EH (cell line): ENCODE results near the gene ZCCHC24.

Source experiments
- DNase-seq: peaks from one replicate; pipeline ENCODE4 v3.0.0-alpha.2; 2015; ENCODE audit warnings: low read depth

The ZCCHC24 gene

GRCh38 chr10:79445161-79445976 lies at the start of gene ZCCHC24:
Gene ZCCHC24 (minus strand): TSS chr10:79445624. CDS start chr10:79445440, 184 bp downstream.
- DNase-seq = peak; percentile 99

GRCh38 chr10:79493806-79494205 lies 48.4 kb upstream of the ZCCHC24 start:
- no peak for DNase-seq

- no peak for DNase-seq
Observed at GRCh38 chr10:79492839-79493238, 47.4 kb upstream of the ZCCHC24 start.

GRCh38 chr10:79492256-79492655 lies 46.8 kb upstream of the ZCCHC24 start:
- DNase-seq = no peak

- DNase-seq = no peak
Observed at GRCh38 chr10:79491143-79491835, 45.9 kb upstream of the ZCCHC24 start.

GRCh38 chr10:79490400-79491142 lies 45.1 kb upstream of the ZCCHC24 start:
- peak; percentile 68 for DNase-seq

GRCh38 chr10:79488870-79489269 lies 43.4 kb upstream of the ZCCHC24 start:
- no peak for DNase-seq

- DNase-seq = peak; percentile 95
Observed at GRCh38 chr10:79488336-79488735, 42.9 kb upstream of the ZCCHC24 start.

- DNase-seq = peak; percentile 73
Observed at GRCh38 chr10:79487296-79488194, 42.1 kb upstream of the ZCCHC24 start.

- no peak for DNase-seq
Observed at GRCh38 chr10:79484476-79484875, 39.1 kb upstream of the ZCCHC24 start.

GRCh38 chr10:79483948-79484347 lies 38.5 kb upstream of the ZCCHC24 start:
- DNase-seq = peak; percentile 98

GRCh38 chr10:79483299-79483698 lies 37.9 kb upstream of the ZCCHC24 start:
- peak; percentile 51 for DNase-seq

GRCh38 chr10:79482741-79483140 lies 37.3 kb upstream of the ZCCHC24 start:
- DNase-seq = no peak

GRCh38 chr10:79482304-79482703 lies 36.9 kb upstream of the ZCCHC24 start:
- DNase-seq = peak; percentile 47

- DNase-seq = peak; percentile 16
Observed at GRCh38 chr10:79479283-79479909, 34.0 kb upstream of the ZCCHC24 start.

- DNase-seq = no peak
Observed at GRCh38 chr10:79477456-79477855, 32.0 kb upstream of the ZCCHC24 start.

- no peak for DNase-seq
Observed at GRCh38 chr10:79476645-79477044, 31.2 kb upstream of the ZCCHC24 start.

- DNase-seq = no peak
Observed at GRCh38 chr10:79475877-79476276, 30.5 kb upstream of the ZCCHC24 start.

GRCh38 chr10:79475119-79475653 lies 29.8 kb upstream of the ZCCHC24 start:
- DNase-seq = no peak

- no peak for DNase-seq
Observed at GRCh38 chr10:79473496-79474095, 28.2 kb upstream of the ZCCHC24 start.
